GM12878 (cell line): ENCODE data around the gene RCCD1. TPM values are rescaled to one million over a fixed set of nuclear protein-coding genes. Genes with fewer than 3 reads are reported as not detected.

ENCODE experiments used
- ATAC-seq: fragments of 200-7000 bp; cut with Tn5 transposase; 3 replicates; pipeline ENCODE4 v1.9.1; 2020; ENCODE audit warnings: mild to moderate bottlenecking, moderate library complexity
- BruUV-seq: library from RNA; stranded (reverse); fragments of 400-500 nt; replicated peaks from 2 replicates; lab custom pipeline; 2021; lab: Mats Ljungman, UMichigan
- CTCF ChIA-PET: fragments of 300-600 bp; sonication (Branson Sonifier 250); formaldehyde crosslinking; extraction: SDS; loops from one replicate; lab custom pipeline; 2021; ENCODE audit warnings: inconsistent platforms; lab: Yijun Ruan, JAX
- POLR2A ChIA-PET: fragments of 350-600 bp; formaldehyde crosslinking; extraction: SDS; loops from one replicate; lab custom pipeline; 2021; ENCODE audit warnings: inconsistent platforms; lab: Charles Lee
- RAD21 ChIA-PET: fragments of 300-600 bp; sonication (Branson Sonifier 250); formaldehyde crosslinking; loops from one replicate; lab custom pipeline; 2023; ENCODE audit warnings: antibody characterized with exemption; ENCODE audit not compliant: unreplicated experiment; lab: Charles Lee
- SMC1A ChIA-PET: fragments of 300-600 bp; sonication (Branson Sonifier 250); formaldehyde crosslinking; loops from one replicate; lab custom pipeline; 2023; ENCODE audit not compliant: unreplicated experiment, uncharacterized antibody; lab: Charles Lee
- DNase-seq: peaks from one replicate; pipeline ENCODE4 v3.0.0-alpha.2; 2011; ENCODE audit warnings: low read depth, low spot score
- FAIRE-seq: peaks from 3 replicates; lab custom pipeline; 2011; peaks lifted over from hg19 to GRCh38; lab: Jason Lieb, UNC
- H2AFZ ChIP-seq: 2 replicates; pipeline ENCODE4 v1.6.0; 2011; ENCODE audit warnings: low read depth, low read length, control low read depth; ENCODE audit not compliant: control insufficient read depth
- H3K27ac ChIP-seq: 2 replicates; pipeline ENCODE4 v1.5.1; 2011; ENCODE audit warnings: control low read depth; ENCODE audit not compliant: control insufficient read depth, insufficient read depth
- H3K27me3 ChIP-seq, 2 experiments: replicated peaks in 1 of 2; 2 replicates each; pipeline versions ENCODE4 v1.6.0 to v1.6.1; 2011; ENCODE audit warnings: low read length in 1 of 2; ENCODE audit not compliant: control insufficient read depth in 2 of 2, insufficient read depth in 2 of 2
- H3K36me3 ChIP-seq, 2 experiments: 2 replicates each; pipeline ENCODE4 v1.5.1; 2011; ENCODE audit warnings: low read length in 1 of 2; ENCODE audit not compliant: control insufficient read depth in 2 of 2, insufficient read depth in 2 of 2
- H3K4me1 ChIP-seq: 2 replicates; pipeline ENCODE4 v1.6.1; 2011; ENCODE audit warnings: mild to moderate bottlenecking, low read length, moderate library complexity, mixed read lengths; ENCODE audit not compliant: control insufficient read depth, insufficient read depth
- H3K4me2 ChIP-seq: 2 replicates; pipeline ENCODE4 v1.6.0; 2011; ENCODE audit warnings: control low read depth; ENCODE audit not compliant: control insufficient read depth, insufficient read depth
- H3K4me3 ChIP-seq: fragments of 200-600 bp; sonication (generic); 2 replicates; pipeline ENCODE4 v1.5.1; 2016
- H3K79me2 ChIP-seq: 2 replicates; pipeline ENCODE4 v1.6.0; 2011; ENCODE audit warnings: low read length; ENCODE audit not compliant: control insufficient read depth, insufficient read depth
- H3K9ac ChIP-seq: 2 replicates; pipeline ENCODE4 v1.8.0; 2011; ENCODE audit warnings: low read length, control low read depth, mixed read lengths; ENCODE audit not compliant: control insufficient read depth, insufficient read depth
- H3K9me3 ChIP-seq: replicated peaks from 3 replicates; pipeline ENCODE4 v1.5.1; 2011; ENCODE audit warnings: mild to moderate bottlenecking, low read length; ENCODE audit not compliant: control insufficient read depth, insufficient read depth
- H4K20me1 ChIP-seq: 2 replicates; pipeline ENCODE4 v1.6.0; 2011; ENCODE audit not compliant: control insufficient read depth, insufficient read depth
- CREM ChIP-seq: IDR thresholded peaks from 2 replicates; pipeline ENCODE4 v1.6.1; 2014; ENCODE audit warnings: antibody characterized with exemption, low read depth
- CUX1 ChIP-seq: IDR thresholded peaks from 2 replicates; pipeline ENCODE4 v1.6.1; 2012; ENCODE audit warnings: improper control_type of control experiment, low read depth, low read length; ENCODE audit not compliant: insufficient replicate concordance
- KDM1A ChIP-seq: fragments of 200-600 bp; sonication (generic); IDR thresholded peaks from 2 replicates; pipeline ENCODE4 v1.6.1; 2016; ENCODE audit warnings: borderline replicate concordance
- MEF2A ChIP-seq: IDR thresholded peaks from 2 replicates; pipeline ENCODE4 v1.6.1; 2011; ENCODE audit warnings: low read depth, mild to moderate bottlenecking, low read length, moderate library complexity; ENCODE audit not compliant: insufficient read depth
- NR2C2 ChIP-seq: IDR thresholded peaks from 2 replicates; pipeline ENCODE4 v1.6.1; 2011; ENCODE audit warnings: borderline replicate concordance, low read depth; ENCODE audit not compliant: control insufficient read depth, insufficient read length
- RAD21 ChIP-seq: IDR thresholded peaks from 2 replicates; pipeline ENCODE4 v1.6.1; 2011; ENCODE audit warnings: mild to moderate bottlenecking, low read depth, low read length, moderate library complexity; ENCODE audit not compliant: insufficient read depth
- RBBP5 ChIP-seq: fragments of 200-600 bp; sonication (generic); conservative IDR thresholded peaks from 2 replicates; pipeline ENCODE4 v1.6.1; 2016
- RELA ChIP-seq: fragments of 450-650 bp; IDR thresholded peaks from 2 replicates; pipeline ENCODE4 v1.8.0; 2014; ENCODE audit warnings: borderline replicate concordance; ENCODE audit not compliant: partially characterized antibody
- SKIL ChIP-seq: fragments of 450-650 bp; IDR thresholded peaks from 2 replicates; pipeline ENCODE4 v1.6.1; 2017; ENCODE audit warnings: mild to moderate bottlenecking, low read depth, inconsistent platforms; ENCODE audit not compliant: poor library complexity, severe bottlenecking
- SUPT20H ChIP-seq: IDR thresholded peaks from 2 replicates; pipeline ENCODE4 v1.6.1; 2011; ENCODE audit warnings: low read depth, mild to moderate bottlenecking, low read length, moderate library complexity, borderline replicate concordance; ENCODE audit not compliant: control insufficient read depth
- USF1 ChIP-seq: IDR thresholded peaks from 2 replicates; pipeline ENCODE4 v1.6.1; 2011; ENCODE audit warnings: borderline replicate concordance, low read depth, mild to moderate bottlenecking, moderate library complexity, mixed read lengths, low read length; ENCODE audit not compliant: insufficient read depth; ENCODE audit errors: extremely low read length
- ZNF274 ChIP-seq: IDR thresholded peaks from one replicate; pipeline ENCODE4 v1.8.0; 2011; ENCODE audit not compliant: insufficient read length, insufficient read depth
- WGBS: methylation state at CpG from one replicate; pipeline ENCODE4 v1.1.6; 2016; ENCODE audit warnings: low lambda C conversion rate; ENCODE audit not compliant: insufficient replicate concordance, insufficient coverage; ENCODE audit errors: missing lambda C conversion rate; 5-methylcytosine and 5-hydroxymethylcytosine counted together
- in situ Hi-C: fragments of 300-500 bp; cut with MboI; formaldehyde crosslinking; loops from 9 replicates; pipeline ENCODE4 v1.14.3; 2018; ENCODE audit warnings: mixed read lengths
- intact Hi-C: fragments of 100-400 bp; cut with micrococcal nuclease; formaldehyde crosslinking; loops from one replicate; pipeline ENCODE4 v1.14.2; 2022; ENCODE audit not compliant: unreplicated experiment
- polyA plus RNA-seq, 11 experiments: library from polyadenylated mRNA; depleted of rRNA in 4 of 11; unstranded in 6 of 11; stranded (reverse) in 5 of 11; fragments of >200 nt; fragmentation: Nextera tagmentation in 4 of 11; fragmentation: Illumina TruSeq in 1 of 11; extraction: Ambion mirVana in 4 of 11; extraction: Trizol in 1 of 11; gene quantifications; 1 replicate in 1 of 11; 2 replicates in 10 of 11; pipeline versions ENCODE4 v1.2.1 to v1.2.3, GENCODE V29; 2011 to 2016; ENCODE audit warnings: inconsistent platforms in 2 of 11, missing spikeins in 2 of 11, low read depth in 1 of 11
- total RNA-seq, 4 experiments: library from RNA; depleted of rRNA in 3 of 4; stranded (reverse); fragments of >200 nt in 3 of 4; fragmentation: Illumina TruSeq in 1 of 4; extraction: Trizol in 1 of 4; gene quantifications; 2 replicates each; pipeline versions ENCODE4 v1.2.1 to v1.2.3, GENCODE V29; 2013 to 2021

Gene RCCD1
- total and polyA plus RNA-seq, 10 of the 15 experiments (the other 5 are each of a cell fraction or from before 2014, with no cell fraction given), result 5.2 to 30.4 (median 20.9) TPM

- 89% methylated on average over 8 of the region's 8 CpGs for WGBS
- CTCF ChIA-PET, result no interaction called here
- no peak overlapping the region for H3K4me3 ChIP-seq
- in situ Hi-C loops, result loop anchor here (25.0 kb wide), 1 partner anchor 1989 kb away; no protein-coding TSS in a partner anchor
- BruUV-seq, result no TSS peak
- ATAC-seq (no peak), FAIRE-seq (no peak), DNase-seq (no peak)
- no peaks in the 10 kb centered on the region for H3K9me3 ChIP-seq
- POLR2A ChIA-PET, result no interaction called here
- no peak overlapping the region for H2AFZ ChIP-seq
- peaks cover 5 to 9% of the 10 kb centered on the region in 2 experiments; a peak in 3 of 4 replicates for H3K36me3 ChIP-seq
- no peak overlapping the region for H3K27ac ChIP-seq
- RAD21 ChIA-PET, result no interaction called here
- H3K79me2 ChIP-seq, result peaks cover 19% of the 10 kb centered on the region
- SMC1A ChIA-PET, result no interaction called here
- intact Hi-C loops, result no loop called here
- H3K9ac ChIP-seq, result no peak overlapping the region
- H3K4me2 ChIP-seq, result no peak overlapping the region
- H3K27me3 ChIP-seq, result no peaks in the 10 kb centered on the region
- no peaks in the 10 kb centered on the region for H3K4me1 ChIP-seq
- H4K20me1 ChIP-seq, result no peaks in the 10 kb centered on the region
- TF ChIP-seq RELA (no peak), MEF2A (no peak), SUPT20H (no peak), RAD21 (no peak), KDM1A (no peak), CUX1 (no peak), SKIL (no peak), CREM (no peak), USF1 (no peak), ZNF274 (no peak), RBBP5 (no peak), NR2C2 (no peak)
Measured at GRCh38 chr15:90998737-90999136, 44.1 kb downstream of the RCCD1 start.
